PC-9 (cell line): ENCODE measurements around the gene SRXN1.

ENCODE experiments used
- CTCF ChIP-seq: fragments of 200-600 bp; sonication (generic); conservative IDR thresholded peaks from 2 replicates; pipeline ENCODE4 v1.6.1; 2017; ENCODE audit warnings: mixed run types, antibody characterized with exemption, mild to moderate bottlenecking, moderate library complexity
- EZH2 ChIP-seq: fragments of 200-600 bp; sonication (generic); IDR thresholded peaks from 2 replicates; pipeline ENCODE4 v1.8.0; 2017; ENCODE audit warnings: antibody characterized with exemption, low read depth

- TF ChIP-seq CTCF (no peak), EZH2 (no peak)
Observed at GRCh38 chr20:634148-634925, 18.7 kb downstream of the SRXN1 start.
